Ishikawa (cell line): ENCODE data around the gene SCAANT1.

Source experiments
- CEBPB ChIP-seq: IDR thresholded peaks from 2 replicates; pipeline ENCODE4 v1.6.1; 2012
- CREB1 ChIP-seq: IDR thresholded peaks from 2 replicates; pipeline ENCODE4 v1.6.1; 2012; ENCODE audit warnings: low read depth
- EGR1 ChIP-seq: IDR thresholded peaks from 2 replicates; pipeline ENCODE4 v1.6.1; 2012
- EP300 ChIP-seq: IDR thresholded peaks from 2 replicates; pipeline ENCODE4 v1.6.1; 2012; ENCODE audit warnings: borderline replicate concordance
- FOXM1 ChIP-seq: IDR thresholded peaks from 2 replicates; pipeline ENCODE4 v1.6.1; 2012; ENCODE audit warnings: low read depth, borderline replicate concordance
- NFIC ChIP-seq: IDR thresholded peaks from 2 replicates; pipeline ENCODE4 v1.6.1; 2012
- RAD21 ChIP-seq: IDR thresholded peaks from 2 replicates; pipeline ENCODE4 v1.6.1; 2012; ENCODE audit warnings: low read depth
- TAF1 ChIP-seq: IDR thresholded peaks from 2 replicates; pipeline ENCODE4 v1.6.1; 2012; ENCODE audit warnings: low read depth, mild to moderate bottlenecking
- TCF12 ChIP-seq: IDR thresholded peaks from 2 replicates; pipeline ENCODE4 v1.6.1; 2012; ENCODE audit warnings: low read depth
- TEAD4 ChIP-seq: IDR thresholded peaks from 2 replicates; pipeline ENCODE4 v1.6.1; 2012
- YY1 ChIP-seq: IDR thresholded peaks from 2 replicates; pipeline ENCODE4 v1.6.1; 2012; ENCODE audit warnings: low read depth
- ZBTB7A ChIP-seq: IDR thresholded peaks from 2 replicates; pipeline ENCODE4 v1.6.1; 2012; ENCODE audit warnings: low read depth
- TF ChIP-seq, protein P1 (sequence below): IDR thresholded peaks from 2 replicates; pipeline ENCODE4 v1.6.1; 2012; ENCODE audit warnings: low read depth, mild to moderate bottlenecking
- TF ChIP-seq, protein P2 (sequence below): IDR thresholded peaks from 2 replicates; pipeline ENCODE4 v1.6.1; 2012
- TF ChIP-seq, protein P3 (sequence below): IDR thresholded peaks from 2 replicates; pipeline ENCODE4 v1.6.1; 2012

The SCAANT1 gene

DNA sequence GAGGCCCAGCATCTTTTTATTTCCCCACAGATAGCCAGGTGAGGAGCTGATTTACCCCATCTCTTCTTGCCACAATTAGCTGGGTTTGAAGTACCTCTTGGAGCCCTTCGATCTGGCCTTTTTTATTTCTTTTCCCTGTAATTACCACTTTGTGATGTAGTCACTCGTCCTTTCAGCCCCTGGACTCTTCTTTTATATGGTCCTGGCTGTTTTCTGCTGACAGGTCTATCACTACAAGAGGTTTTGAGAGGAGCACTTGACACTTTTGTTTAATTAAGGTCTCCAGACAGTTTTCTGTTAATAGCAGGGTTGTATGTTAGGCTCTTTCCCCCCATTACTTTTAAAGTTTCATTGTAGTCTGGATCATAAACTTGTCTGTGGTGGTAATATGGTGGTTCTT lies 36.7 kb downstream of the SCAANT1 start:
- no peak for TF ChIP-seq EGR1
- no peak for TF ChIP-seq TCF12
- no peak for TF ChIP-seq CEBPB
- TF ChIP-seq, protein P1, sequence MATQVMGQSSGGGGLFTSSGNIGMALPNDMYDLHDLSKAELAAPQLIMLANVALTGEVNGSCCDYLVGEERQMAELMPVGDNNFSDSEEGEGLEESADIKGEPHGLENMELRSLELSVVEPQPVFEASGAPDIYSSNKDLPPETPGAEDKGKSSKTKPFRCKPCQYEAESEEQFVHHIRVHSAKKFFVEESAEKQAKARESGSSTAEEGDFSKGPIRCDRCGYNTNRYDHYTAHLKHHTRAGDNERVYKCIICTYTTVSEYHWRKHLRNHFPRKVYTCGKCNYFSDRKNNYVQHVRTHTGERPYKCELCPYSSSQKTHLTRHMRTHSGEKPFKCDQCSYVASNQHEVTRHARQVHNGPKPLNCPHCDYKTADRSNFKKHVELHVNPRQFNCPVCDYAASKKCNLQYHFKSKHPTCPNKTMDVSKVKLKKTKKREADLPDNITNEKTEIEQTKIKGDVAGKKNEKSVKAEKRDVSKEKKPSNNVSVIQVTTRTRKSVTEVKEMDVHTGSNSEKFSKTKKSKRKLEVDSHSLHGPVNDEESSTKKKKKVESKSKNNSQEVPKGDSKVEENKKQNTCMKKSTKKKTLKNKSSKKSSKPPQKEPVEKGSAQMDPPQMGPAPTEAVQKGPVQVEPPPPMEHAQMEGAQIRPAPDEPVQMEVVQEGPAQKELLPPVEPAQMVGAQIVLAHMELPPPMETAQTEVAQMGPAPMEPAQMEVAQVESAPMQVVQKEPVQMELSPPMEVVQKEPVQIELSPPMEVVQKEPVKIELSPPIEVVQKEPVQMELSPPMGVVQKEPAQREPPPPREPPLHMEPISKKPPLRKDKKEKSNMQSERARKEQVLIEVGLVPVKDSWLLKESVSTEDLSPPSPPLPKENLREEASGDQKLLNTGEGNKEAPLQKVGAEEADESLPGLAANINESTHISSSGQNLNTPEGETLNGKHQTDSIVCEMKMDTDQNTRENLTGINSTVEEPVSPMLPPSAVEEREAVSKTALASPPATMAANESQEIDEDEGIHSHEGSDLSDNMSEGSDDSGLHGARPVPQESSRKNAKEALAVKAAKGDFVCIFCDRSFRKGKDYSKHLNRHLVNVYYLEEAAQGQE = no peak
- no peak for TF ChIP-seq TAF1
- TF ChIP-seq ZBTB7A = no peak
- TF ChIP-seq NFIC = no peak
- no peak for TF ChIP-seq TEAD4
- TF ChIP-seq, protein P2, sequence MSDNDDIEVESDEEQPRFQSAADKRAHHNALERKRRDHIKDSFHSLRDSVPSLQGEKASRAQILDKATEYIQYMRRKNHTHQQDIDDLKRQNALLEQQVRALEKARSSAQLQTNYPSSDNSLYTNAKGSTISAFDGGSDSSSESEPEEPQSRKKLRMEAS = no peak
- no peak for TF ChIP-seq YY1
- TF ChIP-seq, protein P3, sequence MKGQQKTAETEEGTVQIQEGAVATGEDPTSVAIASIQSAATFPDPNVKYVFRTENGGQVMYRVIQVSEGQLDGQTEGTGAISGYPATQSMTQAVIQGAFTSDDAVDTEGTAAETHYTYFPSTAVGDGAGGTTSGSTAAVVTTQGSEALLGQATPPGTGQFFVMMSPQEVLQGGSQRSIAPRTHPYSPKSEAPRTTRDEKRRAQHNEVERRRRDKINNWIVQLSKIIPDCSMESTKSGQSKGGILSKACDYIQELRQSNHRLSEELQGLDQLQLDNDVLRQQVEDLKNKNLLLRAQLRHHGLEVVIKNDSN = no peak
- no peak for TF ChIP-seq EP300
- no peak for TF ChIP-seq RAD21

DNA sequence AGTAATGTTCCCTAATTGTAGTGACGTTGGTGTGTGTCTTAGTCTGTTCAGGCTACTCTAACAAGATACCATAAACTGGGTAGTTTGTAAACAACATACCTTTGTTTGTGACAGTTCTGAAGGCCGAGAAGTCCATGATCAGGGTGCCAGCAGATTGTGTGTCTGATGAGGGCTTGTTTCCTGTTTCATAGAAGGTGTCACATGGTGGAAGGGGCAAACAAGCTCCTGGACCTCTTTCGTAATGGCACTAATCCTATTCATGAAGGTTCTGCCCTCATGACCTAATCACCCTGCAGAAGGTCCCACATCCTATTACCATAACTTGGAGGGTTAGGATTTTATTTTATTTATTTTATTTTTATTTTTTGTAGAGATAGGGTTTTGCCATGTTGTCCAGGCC lies 37.4 kb downstream of the SCAANT1 start:
- TF ChIP-seq YY1 (no peak), CEBPB (no peak), EGR1 (no peak), NFIC (no peak), EP300 (no peak), FOXM1 (no peak), TCF12 (no peak), CREB1 (no peak), TEAD4 (no peak), ZBTB7A (no peak), RAD21 (no peak), TAF1 (no peak)
- TF ChIP-seq, protein P2 = no peak
- TF ChIP-seq, protein P1 = no peak
- TF ChIP-seq, protein P3 = no peak

DNA sequence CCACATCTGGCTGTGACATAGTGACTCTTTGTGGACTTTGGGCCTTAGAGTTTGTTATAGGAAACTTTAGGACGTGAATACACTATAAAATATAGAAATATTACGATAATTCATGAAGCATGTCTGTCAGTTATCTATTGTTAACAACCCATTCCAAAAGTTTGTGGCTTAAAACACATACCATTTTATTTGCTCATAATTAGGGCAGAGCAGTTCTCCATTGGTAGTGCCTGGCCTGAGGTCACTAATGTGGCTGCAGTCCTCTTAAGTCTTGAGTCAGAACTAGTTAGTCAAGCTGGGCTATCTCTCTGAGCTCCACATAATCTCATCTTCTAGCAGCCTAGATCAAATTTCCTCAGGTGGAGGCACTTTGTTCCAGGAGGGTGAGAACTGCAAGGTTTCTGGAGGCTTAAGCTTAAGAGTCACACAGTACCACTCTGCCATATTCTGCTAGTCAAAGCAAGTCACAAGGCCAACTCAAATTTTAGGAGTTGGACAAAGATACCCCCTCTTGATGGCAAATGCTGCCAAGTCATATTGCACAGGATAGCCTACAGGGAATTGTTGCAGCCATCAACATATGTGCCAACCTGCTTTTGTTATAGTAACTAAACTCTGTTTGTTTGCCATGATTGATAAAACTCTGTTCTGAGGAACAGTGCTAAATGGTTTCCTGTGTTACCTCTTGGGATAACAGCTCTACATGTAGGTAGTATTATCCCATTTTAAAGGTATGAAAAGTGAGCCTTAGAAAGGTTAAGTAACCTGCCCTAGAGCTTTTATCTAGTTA lies 39.9 kb downstream of the SCAANT1 start:
- TF ChIP-seq EP300 (no peak), TAF1 (no peak), ZBTB7A (no peak), EGR1 (no peak), NFIC (no peak), YY1 (no peak), TCF12 (no peak), FOXM1 (no peak), TEAD4 (no peak), RAD21 (no peak), CEBPB (no peak)
- TF ChIP-seq, protein P2 = no peak
- TF ChIP-seq, protein P1 = no peak
- TF ChIP-seq, protein P3 = no peak
